BJ (cell line): ENCODE measurements around the gene CNTN1. TPM values are rescaled to one million over a fixed set of nuclear protein-coding genes. Genes with fewer than 3 reads are reported as not detected.

Experiments
- CTCF ChIA-PET: fragments of 350-600 bp; formaldehyde crosslinking; extraction: SDS; loops from one replicate; lab custom pipeline; 2021; ENCODE audit warnings: antibody characterized with exemption, inconsistent platforms; lab: Yijun Ruan, JAX
- POLR2A ChIA-PET: fragments of 300-600 bp; sonication (Branson Sonifier 250); formaldehyde crosslinking; extraction: SDS; loops from one replicate; lab custom pipeline; 2021; ENCODE audit warnings: antibody characterized with exemption; lab: Charles Lee
- DNase-seq: peaks from one replicate; pipeline ENCODE4 v3.0.0-alpha.2; 2011; ENCODE audit warnings: low read depth
- H3K27me3 ChIP-seq: 2 replicates; pipeline ENCODE4 v1.6.0; 2011; ENCODE audit warnings: low read length; ENCODE audit not compliant: control insufficient read depth, insufficient read depth
- H3K36me3 ChIP-seq: 2 replicates; pipeline ENCODE4 v1.5.1; 2011; ENCODE audit warnings: low read length; ENCODE audit not compliant: control insufficient read depth, insufficient read depth
- H3K4me3 ChIP-seq: 2 replicates; pipeline ENCODE4 v1.5.1; 2011; ENCODE audit warnings: low read depth, mild to moderate bottlenecking, control low read depth, low read length
- CTCF ChIP-seq: IDR thresholded peaks from 2 replicates; pipeline ENCODE4 v1.5.1; 2011; ENCODE audit warnings: low read depth, mild to moderate bottlenecking, control low read depth, inconsistent platforms, low read length, moderate library complexity; ENCODE audit not compliant: insufficient read depth
- polyA plus RNA-seq: library from polyadenylated mRNA; depleted of rRNA; stranded (reverse); fragments of >200 nt; gene quantifications from 2 replicates; pipeline ENCODE4 v1.2.3, GENCODE V29; 2011

The CNTN1 gene
- polyA plus RNA-seq, 1 experiment = 0.40 TPM

- POLR2A ChIA-PET = no interaction called here
- Histone ChIP-seq H3K27me3 (no peaks in the 10 kb centered on the region), H3K36me3 (no peaks in the 10 kb centered on the region), H3K4me3 (no peak overlapping the region)
- DNase-seq = no peak
- CTCF ChIA-PET = no interaction called here
- TF ChIP-seq CTCF = no peak
Observed at GRCh38 chr12:40820794-40821484, 128.7 kb downstream of the CNTN1 start.

- no peaks in the 10 kb centered on the region for H3K36me3 ChIP-seq
- H3K27me3 ChIP-seq = no peaks in the 10 kb centered on the region
- ChIA-PET POLR2A (no interaction called here), CTCF (no interaction called here)
- no peak overlapping the region for H3K4me3 ChIP-seq
- no peak for TF ChIP-seq CTCF
- no peak for DNase-seq
Observed at GRCh38 chr12:40825156-40825555, 132.9 kb downstream of the CNTN1 start.

GRCh38 chr12:40827683-40828592, 135.7 kb downstream of the CNTN1 start:
- Histone ChIP-seq H3K36me3 (no peaks in the 10 kb centered on the region), H3K4me3 (no peak overlapping the region), H3K27me3 (no peaks in the 10 kb centered on the region)
- no peak for DNase-seq
- TF ChIP-seq CTCF = no peak
- POLR2A ChIA-PET = no interaction called here
- CTCF ChIA-PET = no interaction called here

DNA sequence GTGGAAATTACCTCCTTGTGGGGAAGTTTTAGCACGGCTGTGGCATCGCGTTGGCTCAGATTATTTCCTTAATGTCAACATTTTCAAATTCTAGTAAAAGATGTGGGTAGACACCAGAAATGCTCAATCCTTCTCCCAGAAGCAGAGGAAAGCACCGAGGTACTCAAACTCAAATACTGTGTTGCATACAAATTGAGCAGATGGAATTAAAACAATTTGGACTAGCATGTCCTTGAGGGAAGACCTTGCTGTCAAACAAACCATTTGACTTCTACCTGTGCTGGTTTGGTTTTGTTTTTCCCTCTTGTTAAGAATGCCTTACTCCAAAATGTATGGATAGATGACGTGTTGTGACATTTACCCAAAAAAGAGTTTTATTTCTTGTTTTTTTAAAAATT, 136.4 kb downstream of the CNTN1 start:
- H3K27me3 ChIP-seq = no peaks in the 10 kb centered on the region
- POLR2A ChIA-PET = no interaction called here
- no peak for DNase-seq
- no peak overlapping the region for H3K4me3 ChIP-seq
- H3K36me3 ChIP-seq = no peaks in the 10 kb centered on the region
- no peak for TF ChIP-seq CTCF
- CTCF ChIA-PET = no interaction called here

- ChIA-PET CTCF (no interaction called here), POLR2A (no interaction called here)
- H3K27me3 ChIP-seq = no peaks in the 10 kb centered on the region
- no peaks in the 10 kb centered on the region for H3K36me3 ChIP-seq
- H3K4me3 ChIP-seq = no peak overlapping the region
- TF ChIP-seq CTCF = no peak
- DNase-seq = no peak
Observed at GRCh38 chr12:40829738-40830144, 137.5 kb downstream of the CNTN1 start.
